ENCODE measurements around the gene PRKCB. TPM values are rescaled to one million over a fixed set of nuclear protein-coding genes. Genes with fewer than 3 reads are reported as not detected.

The PRKCB gene
- total and polyA plus RNA-seq, 2 experiments from 2014 or later, result 3.7 to 16.4 TPM

DNA sequence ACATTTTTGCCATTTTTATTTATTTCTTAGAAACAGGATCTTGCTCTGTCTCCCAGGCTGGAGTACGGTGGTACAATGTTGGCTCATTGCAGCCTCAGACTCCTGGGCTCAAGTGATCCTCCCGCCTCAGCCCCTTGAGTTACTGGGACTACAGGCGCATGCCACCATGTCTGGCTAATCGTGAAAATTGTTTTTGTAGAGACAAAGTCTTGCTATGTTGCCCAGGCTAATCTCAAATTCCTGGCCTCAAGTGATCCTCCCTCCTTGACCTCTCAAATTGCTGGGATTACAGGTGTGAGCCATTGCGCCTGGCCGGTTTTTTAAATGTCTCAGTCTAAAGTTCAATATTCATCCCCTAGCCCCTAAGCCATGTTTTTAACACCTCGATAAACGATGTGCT lies 237.5 kb downstream of the PRKCB start (continued):
- TF ChIP-seq, protein P1, sequence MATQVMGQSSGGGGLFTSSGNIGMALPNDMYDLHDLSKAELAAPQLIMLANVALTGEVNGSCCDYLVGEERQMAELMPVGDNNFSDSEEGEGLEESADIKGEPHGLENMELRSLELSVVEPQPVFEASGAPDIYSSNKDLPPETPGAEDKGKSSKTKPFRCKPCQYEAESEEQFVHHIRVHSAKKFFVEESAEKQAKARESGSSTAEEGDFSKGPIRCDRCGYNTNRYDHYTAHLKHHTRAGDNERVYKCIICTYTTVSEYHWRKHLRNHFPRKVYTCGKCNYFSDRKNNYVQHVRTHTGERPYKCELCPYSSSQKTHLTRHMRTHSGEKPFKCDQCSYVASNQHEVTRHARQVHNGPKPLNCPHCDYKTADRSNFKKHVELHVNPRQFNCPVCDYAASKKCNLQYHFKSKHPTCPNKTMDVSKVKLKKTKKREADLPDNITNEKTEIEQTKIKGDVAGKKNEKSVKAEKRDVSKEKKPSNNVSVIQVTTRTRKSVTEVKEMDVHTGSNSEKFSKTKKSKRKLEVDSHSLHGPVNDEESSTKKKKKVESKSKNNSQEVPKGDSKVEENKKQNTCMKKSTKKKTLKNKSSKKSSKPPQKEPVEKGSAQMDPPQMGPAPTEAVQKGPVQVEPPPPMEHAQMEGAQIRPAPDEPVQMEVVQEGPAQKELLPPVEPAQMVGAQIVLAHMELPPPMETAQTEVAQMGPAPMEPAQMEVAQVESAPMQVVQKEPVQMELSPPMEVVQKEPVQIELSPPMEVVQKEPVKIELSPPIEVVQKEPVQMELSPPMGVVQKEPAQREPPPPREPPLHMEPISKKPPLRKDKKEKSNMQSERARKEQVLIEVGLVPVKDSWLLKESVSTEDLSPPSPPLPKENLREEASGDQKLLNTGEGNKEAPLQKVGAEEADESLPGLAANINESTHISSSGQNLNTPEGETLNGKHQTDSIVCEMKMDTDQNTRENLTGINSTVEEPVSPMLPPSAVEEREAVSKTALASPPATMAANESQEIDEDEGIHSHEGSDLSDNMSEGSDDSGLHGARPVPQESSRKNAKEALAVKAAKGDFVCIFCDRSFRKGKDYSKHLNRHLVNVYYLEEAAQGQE (IDR thresholded peaks at IDR 0.05; ENCODE audit: unreplicated experiment), result no peak
- TF ChIP-seq ZNF331 (CRISPR knock-in tag; IDR thresholded peaks at IDR 0.05; ENCODE audit: low read depth) (no peak), EZH2phosphoT487 (IDR thresholded peaks at IDR 0.05; ENCODE audit: unreplicated experiment) (no peak), CREB1 (CRISPR knock-in tag; IDR thresholded peaks at IDR 0.05; ENCODE audit: low read depth) (no peak), ZNF114 (CRISPR knock-in tag; IDR thresholded peaks at IDR 0.05) (no peak), STAT1 (IDR thresholded peaks at IDR 0.05; ENCODE audit: unreplicated experiment) (no peak), EZH2 (IDR thresholded peaks at IDR 0.05; ENCODE audit: low read depth, unreplicated experiment) (no peak)
- TF ChIP-seq, protein P2, sequence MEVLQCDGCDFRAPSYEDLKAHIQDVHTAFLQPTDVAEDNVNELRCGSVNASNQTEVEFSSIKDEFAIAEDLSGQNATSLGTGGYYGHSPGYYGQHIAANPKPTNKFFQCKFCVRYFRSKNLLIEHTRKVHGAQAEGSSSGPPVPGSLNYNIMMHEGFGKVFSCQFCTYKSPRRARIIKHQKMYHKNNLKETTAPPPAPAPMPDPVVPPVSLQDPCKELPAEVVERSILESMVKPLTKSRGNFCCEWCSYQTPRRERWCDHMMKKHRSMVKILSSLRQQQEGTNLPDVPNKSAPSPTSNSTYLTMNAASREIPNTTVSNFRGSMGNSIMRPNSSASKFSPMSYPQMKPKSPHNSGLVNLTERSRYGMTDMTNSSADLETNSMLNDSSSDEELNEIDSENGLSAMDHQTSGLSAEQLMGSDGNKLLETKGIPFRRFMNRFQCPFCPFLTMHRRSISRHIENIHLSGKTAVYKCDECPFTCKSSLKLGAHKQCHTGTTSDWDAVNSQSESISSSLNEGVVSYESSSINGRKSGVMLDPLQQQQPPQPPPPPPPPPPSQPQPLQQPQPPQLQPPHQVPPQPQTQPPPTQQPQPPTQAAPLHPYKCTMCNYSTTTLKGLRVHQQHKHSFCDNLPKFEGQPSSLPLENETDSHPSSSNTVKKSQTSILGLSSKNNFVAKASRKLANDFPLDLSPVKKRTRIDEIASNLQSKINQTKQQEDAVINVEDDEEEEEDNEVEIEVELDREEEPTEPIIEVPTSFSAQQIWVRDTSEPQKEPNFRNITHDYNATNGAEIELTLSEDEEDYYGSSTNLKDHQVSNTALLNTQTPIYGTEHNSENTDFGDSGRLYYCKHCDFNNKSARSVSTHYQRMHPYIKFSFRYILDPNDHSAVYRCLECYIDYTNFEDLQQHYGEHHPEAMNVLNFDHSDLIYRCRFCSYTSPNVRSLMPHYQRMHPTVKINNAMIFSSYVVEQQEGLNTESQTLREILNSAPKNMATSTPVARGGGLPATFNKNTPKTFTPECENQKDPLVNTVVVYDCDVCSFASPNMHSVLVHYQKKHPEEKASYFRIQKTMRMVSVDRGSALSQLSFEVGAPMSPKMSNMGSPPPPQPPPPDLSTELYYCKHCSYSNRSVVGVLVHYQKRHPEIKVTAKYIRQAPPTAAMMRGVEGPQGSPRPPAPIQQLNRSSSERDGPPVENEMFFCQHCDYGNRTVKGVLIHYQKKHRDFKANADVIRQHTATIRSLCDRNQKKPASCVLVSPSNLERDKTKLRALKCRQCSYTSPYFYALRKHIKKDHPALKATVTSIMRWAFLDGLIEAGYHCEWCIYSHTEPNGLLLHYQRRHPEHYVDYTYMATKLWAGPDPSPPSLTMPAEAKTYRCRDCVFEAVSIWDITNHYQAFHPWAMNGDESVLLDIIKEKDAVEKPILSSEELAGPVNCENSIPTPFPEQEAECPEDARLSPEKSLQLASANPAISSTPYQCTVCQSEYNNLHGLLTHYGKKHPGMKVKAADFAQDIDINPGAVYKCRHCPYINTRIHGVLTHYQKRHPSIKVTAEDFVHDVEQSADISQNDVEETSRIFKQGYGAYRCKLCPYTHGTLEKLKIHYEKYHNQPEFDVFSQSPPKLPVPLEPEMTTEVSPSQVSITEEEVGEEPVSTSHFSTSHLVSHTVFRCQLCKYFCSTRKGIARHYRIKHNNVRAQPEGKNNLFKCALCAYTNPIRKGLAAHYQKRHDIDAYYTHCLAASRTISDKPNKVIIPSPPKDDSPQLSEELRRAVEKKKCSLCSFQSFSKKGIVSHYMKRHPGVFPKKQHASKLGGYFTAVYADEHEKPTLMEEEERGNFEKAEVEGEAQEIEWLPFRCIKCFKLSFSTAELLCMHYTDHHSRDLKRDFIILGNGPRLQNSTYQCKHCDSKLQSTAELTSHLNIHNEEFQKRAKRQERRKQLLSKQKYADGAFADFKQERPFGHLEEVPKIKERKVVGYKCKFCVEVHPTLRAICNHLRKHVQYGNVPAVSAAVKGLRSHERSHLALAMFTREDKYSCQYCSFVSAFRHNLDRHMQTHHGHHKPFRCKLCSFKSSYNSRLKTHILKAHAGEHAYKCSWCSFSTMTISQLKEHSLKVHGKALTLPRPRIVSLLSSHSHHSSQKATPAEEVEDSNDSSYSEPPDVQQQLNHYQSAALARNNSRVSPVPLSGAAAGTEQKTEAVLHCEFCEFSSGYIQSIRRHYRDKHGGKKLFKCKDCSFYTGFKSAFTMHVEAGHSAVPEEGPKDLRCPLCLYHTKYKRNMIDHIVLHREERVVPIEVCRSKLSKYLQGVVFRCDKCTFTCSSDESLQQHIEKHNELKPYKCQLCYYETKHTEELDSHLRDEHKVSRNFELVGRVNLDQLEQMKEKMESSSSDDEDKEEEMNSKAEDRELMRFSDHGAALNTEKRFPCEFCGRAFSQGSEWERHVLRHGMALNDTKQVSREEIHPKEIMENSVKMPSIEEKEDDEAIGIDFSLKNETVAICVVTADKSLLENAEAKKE (CRISPR knock-in tag; IDR thresholded peaks at IDR 0.05), result no peak
